OCI-LY7 (cell line): ENCODE measurements around the gene SLC35B4. TPM values are rescaled to one million over a fixed set of nuclear protein-coding genes. Genes with fewer than 3 reads are reported as not detected.

Source experiments
- BruUV-seq: library from RNA; stranded (reverse); fragments of 400-500 nt; replicated peaks from 2 replicates; lab custom pipeline; 2021; lab: Mats Ljungman, UMichigan
- CTCF ChIA-PET: fragments of 300-600 bp; sonication (Branson Sonifier 250); formaldehyde crosslinking; loops from one replicate; lab custom pipeline; 2022; ENCODE audit warnings: antibody characterized with exemption; ENCODE audit not compliant: unreplicated experiment; lab: Charles Lee
- POLR2A ChIA-PET: fragments of 300-600 bp; sonication (Branson Sonifier 250); formaldehyde crosslinking; loops from one replicate; lab custom pipeline; 2022; ENCODE audit warnings: antibody characterized with exemption; lab: Charles Lee
- DNase-seq: peaks from one replicate; pipeline ENCODE4 v3.0.0-alpha.2; 2015; ENCODE audit warnings: low spot score
- H2AFZ ChIP-seq: fragments of 200-600 bp; sonication (generic), shearing (Covaris generic); 2 replicates; pipeline ENCODE4 v1.6.1; 2014; ENCODE audit warnings: mild to moderate bottlenecking, antibody characterized with exemption, low read length, moderate library complexity
- H3K27ac ChIP-seq: fragments of 200-600 bp; sonication (generic); 2 replicates; pipeline ENCODE4 v1.5.1; 2014; ENCODE audit warnings: mixed run types, low read depth, mild to moderate bottlenecking, moderate library complexity, low read length, inconsistent platforms; ENCODE audit not compliant: poor library complexity, severe bottlenecking
- H3K36me3 ChIP-seq: fragments of 200-600 bp; sonication (generic); 2 replicates; pipeline ENCODE4 v1.6.1; 2014; ENCODE audit warnings: mild to moderate bottlenecking, antibody characterized with exemption, low read length, moderate library complexity, mixed read lengths; ENCODE audit not compliant: insufficient read depth
- H3K4me1 ChIP-seq: fragments of 200-600 bp; sonication (generic); 2 replicates; pipeline ENCODE4 v1.5.1; 2014; ENCODE audit warnings: mild to moderate bottlenecking, low read length; ENCODE audit not compliant: insufficient read depth, poor library complexity, severe bottlenecking
- H3K4me2 ChIP-seq: fragments of 200-600 bp; sonication (generic); 2 replicates; pipeline ENCODE4 v1.6.1; 2014; ENCODE audit warnings: mild to moderate bottlenecking, low read length
- H3K4me3 ChIP-seq: fragments of 200-600 bp; sonication (generic); 2 replicates; pipeline ENCODE4 v1.5.1; 2014; ENCODE audit warnings: mild to moderate bottlenecking, low read depth, low read length; ENCODE audit not compliant: poor library complexity, severe bottlenecking
- H3K79me2 ChIP-seq: fragments of 200-600 bp; sonication (generic); 2 replicates; pipeline ENCODE4 v1.6.1; 2016; ENCODE audit warnings: low read depth, mild to moderate bottlenecking, low read length, moderate library complexity, mixed read lengths; ENCODE audit not compliant: insufficient read depth
- H3K9me2 ChIP-seq: fragments of 200-600 bp; sonication (generic); 2 replicates; pipeline ENCODE4 v1.6.1; 2016; ENCODE audit warnings: mild to moderate bottlenecking, low read length, mixed read lengths; ENCODE audit not compliant: insufficient read depth
- H3K9me3 ChIP-seq: fragments of 200-600 bp; sonication (generic); 2 replicates; pipeline ENCODE4 v1.6.1; 2014; ENCODE audit warnings: mild to moderate bottlenecking, mixed run types, low read length, mixed read lengths
- H4K20me1 ChIP-seq: fragments of 200-600 bp; sonication (generic); 2 replicates; pipeline ENCODE4 v1.6.1; 2014; ENCODE audit warnings: mild to moderate bottlenecking, antibody characterized with exemption, low read length, moderate library complexity, mixed read lengths; ENCODE audit not compliant: insufficient read depth
- CTCF ChIP-seq: fragments of 200-600 bp; sonication (generic); conservative IDR thresholded peaks from 2 replicates; pipeline ENCODE4 v1.5.1; 2014; ENCODE audit warnings: mild to moderate bottlenecking, antibody characterized with exemption, low read length, moderate library complexity, mixed read lengths
- EZH2phosphoT487 ChIP-seq: fragments of 200-600 bp; sonication (generic); IDR thresholded peaks from 2 replicates; pipeline ENCODE4 v1.6.1; 2018; ENCODE audit warnings: low read depth, borderline replicate concordance, mild to moderate bottlenecking, mixed run types, antibody characterized with exemption, low read length, moderate library complexity, mixed read lengths
- intact Hi-C: fragments of 100-400 bp; cut with micrococcal nuclease; formaldehyde crosslinking; loops from one replicate; pipeline ENCODE4 v1.10.0; 2022; ENCODE audit not compliant: unreplicated experiment
- total RNA-seq, 2 experiments: library from RNA; depleted of rRNA in 1 of 2; stranded (reverse); fragments of >200 nt in 1 of 2; shearing (Covaris generic) in 1 of 2; gene quantifications; 2 replicates each; pipeline ENCODE4 v1.2.3, GENCODE V29; 2014 to 2022

Gene SLC35B4
- total RNA-seq, 2 experiments from 2014 or later = 32.3 to 38.1 TPM

- ChIA-PET CTCF (interaction anchor here (0.6 kb wide), 1 partner anchor 45 kb away, joined by 3 read pairs; no protein-coding TSS in a partner anchor), POLR2A (no interaction called here)
- peaks cover 11% of the 10 kb centered on the region; the same call in 1 of the 2 replicates for H3K79me2 ChIP-seq
- no peak overlapping the region for H3K27ac ChIP-seq
- TF ChIP-seq CTCF (no peak), EZH2phosphoT487 (no peak)
- H2AFZ ChIP-seq = no peak overlapping the region
- peaks cover 11% of the 10 kb centered on the region for H3K4me1 ChIP-seq
- no peak overlapping the region for H3K4me2 ChIP-seq
- H3K9me3 ChIP-seq = no peaks in the 10 kb centered on the region
- H4K20me1 ChIP-seq = peaks cover 3% of the 10 kb centered on the region; the same call in 1 of the 2 replicates
- intact Hi-C loops = loop anchor here (10.0 kb wide), 1 partner anchor 465 kb away; no protein-coding TSS in a partner anchor
- H3K4me3 ChIP-seq = no peak overlapping the region
- no peaks in the 10 kb centered on the region for H3K36me3 ChIP-seq
- H3K9me2 ChIP-seq = no peaks in the 10 kb centered on the region
- DNase-seq = no peak
- no TSS peak for BruUV-seq
Measured at GRCh38 chr7:134320201-134320600, 3.5 kb upstream of the SLC35B4 start.

GRCh38 chr7:134318443-134318842 is 1.7 kb upstream of the SLC35B4 start:
- DNase-seq = no peak
- POLR2A ChIA-PET = no interaction called here
- no peak overlapping the region for H3K4me2 ChIP-seq
- no peaks in the 10 kb centered on the region for H3K9me3 ChIP-seq
- intact Hi-C loops = loop anchor here (5.0 kb wide), 1 partner anchor 271 kb away; no protein-coding TSS in a partner anchor
- TF ChIP-seq EZH2phosphoT487 = no peak
- TF ChIP-seq CTCF = no peak
- CTCF ChIA-PET = interaction anchor here (1.0 kb wide), 1 partner anchor 190 kb away, joined by 4 read pairs; no protein-coding TSS in a partner anchor
- H3K9me2 ChIP-seq = no peaks in the 10 kb centered on the region
- peaks cover 14% of the 10 kb centered on the region for H3K4me1 ChIP-seq
- peaks cover 16% of the 10 kb centered on the region; the same call in 1 of the 2 replicates for H3K79me2 ChIP-seq
- H3K27ac ChIP-seq = no peak overlapping the region
- no peak overlapping the region for H2AFZ ChIP-seq
- peaks cover 3% of the 10 kb centered on the region; the same call in 1 of the 2 replicates for H4K20me1 ChIP-seq
- no peaks in the 10 kb centered on the region for H3K36me3 ChIP-seq
- H3K4me3 ChIP-seq = no peak overlapping the region
- no TSS peak for BruUV-seq

GRCh38 chr7:134317434-134317833 is 704 bp upstream of the SLC35B4 start:
- Histone ChIP-seq H3K4me1 (peaks cover 14% of the 10 kb centered on the region), H3K4me2 (peak overlapping the region; percentile 62), H4K20me1 (peaks cover 3% of the 10 kb centered on the region; the same call in 1 of the 2 replicates), H3K36me3 (no peaks in the 10 kb centered on the region), H3K27ac (no peak overlapping the region), H3K9me3 (no peaks in the 10 kb centered on the region), H2AFZ (peak overlapping the region; percentile 98), H3K4me3 (peak overlapping the region; percentile 99), H3K79me2 (peaks cover 16% of the 10 kb centered on the region; the same call in 1 of the 2 replicates), H3K9me2 (no peaks in the 10 kb centered on the region)
- intact Hi-C loops = loop anchor here (2.0 to 5.0 kb wide), 2 partner anchors 71 to 270 kb away; no protein-coding TSS in a partner anchor
- no peak for DNase-seq
- ChIA-PET CTCF (interaction anchor here (0.7 to 1.5 kb wide), 4 partner anchors 19 to 189 kb away, joined by 3 to 4 read pairs (median 4); no protein-coding TSS in a partner anchor), POLR2A (interaction anchor here (0.6 to 1.9 kb wide), 11 partner anchors 9 to 979 kb away, joined by 3 to 9 read pairs (median 3); no protein-coding TSS in a partner anchor)
- no TSS peak for BruUV-seq
- TF ChIP-seq CTCF = 0 out of 2 replicates have a peak, but pooled peaks have one; percentile 10
- TF ChIP-seq EZH2phosphoT487 = no peak
